Effector CD4-positive, alpha-beta T cell (primary cell): ENCODE measurements around the gene ACIN1.

ENCODE experiments used
- DNase-seq: peaks from one replicate; pipeline ENCODE4 v3.0.0-alpha.2; 2020

Gene ACIN1

DNA sequence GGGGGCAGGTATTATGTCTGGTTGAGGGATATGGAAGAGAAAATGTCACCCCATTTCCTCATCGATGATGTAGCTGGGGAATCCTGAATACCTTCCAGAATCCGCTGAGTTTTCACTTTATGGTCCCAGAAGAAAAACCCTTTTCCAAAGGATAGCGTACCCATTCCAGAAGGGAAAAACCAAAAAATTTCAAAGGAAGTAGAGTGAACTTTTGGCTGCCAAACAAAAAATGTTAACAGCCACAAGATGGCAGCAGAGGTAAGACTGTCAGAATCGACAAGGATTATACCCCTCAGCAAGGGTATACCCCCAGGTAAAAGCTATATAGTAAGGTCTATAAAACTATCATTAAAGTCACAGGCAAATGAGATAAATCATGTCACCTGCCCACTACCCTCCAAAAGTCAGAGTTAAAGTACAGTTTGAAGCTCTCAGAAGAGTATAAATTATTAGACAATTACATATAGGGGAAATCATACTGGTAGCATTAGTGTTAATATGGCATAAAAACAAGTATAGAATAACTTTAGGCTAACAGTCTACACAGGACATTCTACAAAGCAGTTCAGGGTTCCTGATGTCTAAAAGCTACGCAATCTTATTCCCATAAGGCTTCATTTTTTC, 18.0 kb downstream of the ACIN1 start:
- DNase-seq: no peak

DNA sequence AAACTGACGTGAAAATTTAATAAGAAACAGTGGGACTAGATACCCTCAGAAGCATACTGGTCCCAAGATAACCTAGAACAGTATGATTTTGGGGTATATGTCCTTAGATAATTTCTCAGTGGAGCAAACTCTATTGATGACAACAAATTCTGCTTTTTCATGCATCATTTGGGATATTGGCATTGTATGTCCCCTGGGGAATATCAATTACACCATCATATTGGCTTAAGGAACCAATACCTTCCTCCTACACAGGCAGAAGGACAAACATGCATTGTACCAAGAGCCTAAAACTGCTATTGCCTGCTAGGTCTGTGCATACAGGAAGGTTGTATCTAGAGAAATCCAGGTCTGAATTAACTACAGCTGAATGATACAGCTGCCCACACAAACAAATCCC, 20.0 kb downstream of the ACIN1 start:
- DNase-seq: no peak

DNA sequence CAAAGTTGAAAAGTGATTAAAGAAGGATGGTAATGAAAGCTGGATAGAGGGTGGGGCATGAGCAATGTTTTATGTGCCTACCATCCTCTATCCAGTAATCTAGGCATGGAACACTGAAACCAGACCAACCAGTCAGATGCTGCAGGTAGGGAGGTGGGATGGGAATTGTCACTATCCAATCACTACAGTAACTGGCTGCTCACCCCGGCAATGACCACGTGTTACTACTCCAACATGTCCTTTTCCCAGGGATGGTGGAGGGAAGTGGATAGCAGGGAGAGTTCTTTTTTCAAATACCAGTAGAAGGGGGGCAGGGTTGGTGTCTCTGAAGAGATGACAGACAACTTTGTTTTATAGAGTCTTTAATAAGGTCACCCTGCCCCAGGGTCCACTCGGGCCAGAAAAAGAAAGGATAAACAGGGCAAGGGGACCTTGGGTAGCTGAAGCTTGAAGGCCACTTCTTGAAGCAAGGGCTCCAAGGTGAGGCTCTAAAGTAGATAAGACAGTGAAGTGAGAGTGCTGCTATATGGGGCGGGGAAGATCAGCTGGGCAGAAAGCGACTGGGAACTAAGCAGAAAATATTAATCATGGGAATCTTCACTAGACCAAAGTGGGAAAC, 22.9 kb downstream of the ACIN1 start:
- DNase-seq: no peak

DNA sequence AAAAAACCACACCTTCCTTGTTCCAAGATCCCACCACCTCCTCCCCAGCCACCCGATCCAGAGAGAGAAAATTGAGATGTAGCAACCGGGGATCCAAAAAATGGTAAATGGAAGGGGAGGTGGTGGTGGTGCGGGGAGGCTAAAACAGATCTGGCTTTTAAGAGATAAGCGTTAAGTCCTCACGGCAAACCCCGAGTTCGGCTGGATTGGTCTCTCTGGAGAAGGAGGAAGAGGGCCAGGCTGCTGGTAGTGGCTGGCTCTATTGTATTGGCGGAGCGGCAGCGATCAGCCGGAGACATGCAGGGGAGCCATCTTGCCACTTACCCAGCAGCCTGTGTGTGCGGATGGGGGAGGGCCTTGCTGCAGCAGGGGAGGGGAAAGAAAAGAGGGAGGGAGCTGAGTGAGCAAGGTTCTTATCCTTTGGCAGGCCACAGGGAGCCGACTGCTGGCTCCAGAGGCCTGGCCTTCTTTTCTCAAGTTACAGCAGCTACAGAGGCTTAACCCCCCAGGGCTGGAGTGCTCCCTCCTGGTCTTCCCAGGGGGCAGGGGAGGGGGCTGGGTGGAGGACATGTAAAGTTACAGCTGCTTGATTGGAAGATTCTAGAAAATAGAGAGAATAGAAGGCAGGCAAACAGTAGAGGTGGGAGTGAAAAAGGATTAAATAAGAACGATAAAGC, 23.6 kb downstream of the ACIN1 start:
- peak; percentile 66 for DNase-seq

DNA sequence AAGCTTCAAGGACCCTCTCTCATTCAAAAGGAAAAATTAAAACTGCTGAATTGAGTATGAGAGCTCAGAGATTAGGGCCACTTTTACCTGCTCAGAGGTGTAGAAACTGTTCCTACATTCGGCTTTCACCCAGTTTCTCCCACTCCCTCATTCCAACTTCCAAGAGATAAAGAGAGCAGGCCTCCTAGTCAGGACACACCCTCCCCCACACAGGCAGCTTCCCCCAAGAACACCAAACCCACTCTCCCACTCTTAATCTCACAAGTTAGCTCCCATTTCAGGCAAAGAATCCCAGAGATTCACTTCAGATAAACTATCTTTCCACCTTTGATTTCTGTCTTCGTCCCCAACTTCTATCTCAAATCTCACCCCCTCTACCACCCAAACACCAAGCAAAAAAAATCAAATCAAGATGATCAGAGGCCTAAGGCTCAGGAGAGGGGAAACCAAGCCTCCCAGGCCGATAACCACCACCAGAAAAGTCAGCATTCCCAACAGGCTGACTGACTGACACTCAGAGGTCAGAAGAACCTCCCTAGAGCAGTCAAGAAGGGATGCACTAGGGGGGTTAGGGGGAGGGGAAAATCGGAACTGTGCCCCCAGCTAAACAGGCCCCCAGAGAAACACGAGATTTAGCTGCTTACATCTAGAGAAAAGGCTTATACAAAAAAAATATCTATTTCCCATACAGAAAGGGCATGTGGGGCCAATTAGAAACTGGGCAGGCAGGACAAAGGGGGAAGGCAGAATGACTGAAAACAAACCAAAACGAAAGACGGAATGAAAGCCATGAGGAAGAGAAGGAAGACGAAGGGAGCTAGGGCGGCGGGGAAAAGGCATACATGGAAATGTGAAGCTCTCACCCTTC, 24.4 kb downstream of the ACIN1 start:
- no peak for DNase-seq

DNA sequence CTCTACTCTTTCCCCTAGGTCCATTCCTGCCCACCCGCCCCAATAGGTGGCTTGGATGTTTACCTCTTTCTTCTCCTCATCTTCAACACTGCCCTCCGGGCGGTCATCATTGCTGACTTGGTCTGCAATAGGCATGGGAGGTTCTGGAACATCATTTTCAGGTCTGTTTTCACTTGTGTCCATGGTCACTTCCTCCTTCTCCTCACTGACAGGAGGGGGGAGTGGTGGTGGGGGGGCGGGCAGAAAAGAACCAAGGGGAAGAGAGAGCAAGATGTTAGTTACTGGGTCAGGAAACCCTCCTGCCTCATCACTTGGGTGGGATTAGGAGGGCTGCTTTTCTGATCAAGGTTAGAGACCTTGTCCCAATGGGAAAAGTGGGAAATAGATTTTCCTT, 25.5 kb downstream of the ACIN1 start:
- no peak for DNase-seq

DNA sequence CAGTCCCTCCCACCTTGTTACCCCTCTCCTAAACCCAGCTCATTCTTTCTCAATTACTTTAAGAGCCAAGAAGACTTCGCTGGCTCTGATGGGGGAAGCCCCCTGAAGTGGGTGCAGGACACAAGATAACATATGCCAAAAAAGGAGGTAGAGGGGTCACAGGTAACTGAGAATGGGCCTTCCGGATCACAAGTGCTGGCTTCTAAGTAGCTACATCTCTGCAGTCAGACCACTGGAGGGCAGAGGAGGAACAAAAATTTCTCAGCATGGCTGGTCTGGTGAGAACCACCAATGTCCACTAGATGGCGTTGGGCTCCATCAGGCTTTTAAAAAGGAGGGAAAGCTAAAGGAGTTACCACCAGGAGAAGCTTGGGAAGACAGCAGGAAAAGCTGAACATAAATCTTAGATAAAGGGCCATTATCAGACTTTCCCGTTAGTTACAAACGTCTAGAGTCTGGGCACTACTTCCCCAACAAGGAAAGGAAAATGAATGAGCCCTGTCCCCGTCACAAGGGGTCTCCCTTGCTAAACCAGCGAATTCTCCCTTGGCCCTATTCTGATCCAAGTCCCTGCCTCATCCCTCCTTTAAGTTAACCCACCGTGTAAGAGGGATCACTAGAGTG, 26.0 kb downstream of the ACIN1 start:
- DNase-seq: peak; percentile 67

DNA sequence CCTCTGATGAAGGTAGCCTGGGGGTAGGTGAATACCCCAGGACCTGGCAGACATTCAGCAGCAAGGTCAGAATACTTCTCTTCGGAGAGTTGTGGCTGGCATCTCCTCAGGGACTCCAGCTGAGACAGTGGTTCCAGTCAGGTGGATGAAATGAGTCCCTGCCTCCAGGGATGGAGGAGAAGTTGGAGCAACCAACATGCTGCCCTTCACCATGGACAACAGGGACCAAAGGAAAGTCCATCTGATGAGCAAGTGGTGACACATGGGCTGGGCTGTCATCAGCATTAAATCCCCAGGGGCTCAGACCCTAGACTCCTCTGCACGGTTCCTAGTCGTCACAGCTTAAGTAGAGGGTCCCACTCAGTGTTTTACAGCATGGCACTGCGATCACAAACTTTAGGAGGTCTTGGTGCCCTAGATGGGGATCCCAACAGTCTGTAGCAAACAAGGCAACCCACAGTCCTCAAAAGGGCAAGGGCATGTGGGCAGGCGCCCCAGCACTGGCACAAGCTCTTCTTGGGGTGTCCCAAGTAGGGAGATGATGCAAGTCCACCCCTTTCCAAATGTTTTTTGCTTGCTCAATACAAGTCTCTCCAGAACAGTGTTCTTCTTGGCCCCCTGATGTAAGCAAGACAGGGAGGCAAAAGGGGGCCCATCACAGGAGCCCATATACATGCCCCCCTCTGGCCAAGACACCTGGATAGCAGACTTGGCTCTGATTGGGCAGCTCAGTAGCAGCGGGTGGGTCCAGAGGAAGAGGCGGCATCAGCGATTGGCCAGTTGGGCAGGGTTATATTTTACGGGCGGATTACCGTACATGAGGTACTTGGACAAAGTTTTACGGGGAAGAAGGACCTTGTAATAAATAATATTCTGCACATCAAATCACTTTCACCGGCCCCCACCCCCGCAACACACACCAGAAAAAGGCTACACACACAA, 26.8 kb downstream of the ACIN1 start:
- no peak for DNase-seq

DNA sequence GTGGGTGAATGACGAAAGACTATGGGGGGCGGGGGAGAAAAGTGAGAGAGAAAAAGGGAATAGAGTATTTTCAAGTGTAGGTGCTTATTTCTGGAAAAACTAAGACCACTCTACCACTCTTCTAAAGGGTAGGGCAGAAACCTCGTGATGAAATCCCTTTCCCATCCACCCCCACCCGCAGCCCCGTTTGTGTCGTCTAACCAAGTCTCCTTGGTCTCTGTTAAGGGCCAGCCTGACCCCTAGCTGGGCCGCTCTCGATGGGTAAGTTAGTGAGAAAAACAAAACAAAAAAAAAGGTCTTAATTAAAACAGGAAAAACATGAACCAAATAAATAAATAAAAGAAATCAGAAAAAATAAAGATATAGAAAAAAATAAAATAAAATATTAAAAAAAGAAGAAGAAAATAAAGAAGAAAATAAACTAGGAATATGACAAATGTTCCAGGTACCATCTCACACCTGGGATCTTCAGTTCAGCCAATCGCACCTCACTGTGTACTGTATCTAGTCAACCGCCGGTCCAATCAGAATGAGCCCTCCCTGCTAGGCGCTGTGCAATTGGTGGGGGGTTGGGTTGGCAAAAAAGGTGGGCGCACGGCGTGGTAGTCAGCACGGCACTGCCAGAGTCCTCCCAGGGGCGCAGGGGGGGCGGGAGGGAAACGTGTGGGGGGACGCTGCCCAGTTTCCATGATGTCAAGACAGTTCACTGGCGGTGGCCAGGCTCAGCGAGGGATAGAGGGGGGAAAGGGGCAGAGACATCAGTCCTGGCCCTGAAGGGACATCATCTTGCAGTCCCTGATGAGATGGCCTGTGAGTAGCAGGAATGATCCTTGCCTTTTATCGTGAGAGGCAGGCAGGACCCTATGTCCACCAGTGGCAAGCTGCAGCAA, 27.8 kb downstream of the ACIN1 start:
- DNase-seq: no peak

DNA sequence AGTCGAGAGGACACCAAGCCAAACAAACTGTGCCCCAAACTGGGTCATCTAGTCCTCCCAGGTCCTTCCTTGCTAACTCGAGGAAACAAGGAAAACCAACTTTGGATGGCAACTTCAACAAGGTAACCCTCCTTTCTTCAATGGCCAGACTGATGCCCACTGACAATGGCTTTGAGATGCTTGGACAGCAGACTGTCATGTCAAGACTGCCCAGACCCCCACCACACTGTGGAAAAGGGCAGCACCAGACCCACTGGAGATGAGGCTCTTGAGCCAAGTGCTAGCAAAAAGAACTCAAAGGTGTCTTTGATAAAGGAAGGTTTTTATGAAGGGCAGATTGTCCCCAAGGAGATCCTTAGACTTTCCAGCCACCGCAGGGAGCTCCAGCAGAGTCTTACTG, 28.6 kb downstream of the ACIN1 start:
- no peak for DNase-seq

DNA sequence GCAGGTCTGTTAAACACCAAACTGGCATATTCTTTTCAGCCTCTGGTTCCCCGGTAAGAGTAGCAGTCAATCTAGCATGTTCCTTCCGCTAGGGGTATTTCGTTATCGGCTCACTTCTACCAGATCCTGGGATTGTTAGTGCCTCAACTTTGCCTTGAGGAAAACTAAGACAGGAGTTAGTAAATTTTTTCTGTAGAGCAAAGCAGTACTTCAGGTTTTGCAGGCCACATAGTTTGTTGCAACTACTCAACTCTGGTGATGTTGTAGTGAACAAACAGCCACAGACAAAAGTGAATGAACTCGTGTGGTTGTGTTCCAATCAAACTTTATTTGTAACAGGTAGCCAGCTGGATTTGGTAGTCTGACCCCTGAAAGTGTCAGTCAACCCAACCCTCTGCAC, 31.3 kb downstream of the ACIN1 start:
- no peak for DNase-seq

DNA sequence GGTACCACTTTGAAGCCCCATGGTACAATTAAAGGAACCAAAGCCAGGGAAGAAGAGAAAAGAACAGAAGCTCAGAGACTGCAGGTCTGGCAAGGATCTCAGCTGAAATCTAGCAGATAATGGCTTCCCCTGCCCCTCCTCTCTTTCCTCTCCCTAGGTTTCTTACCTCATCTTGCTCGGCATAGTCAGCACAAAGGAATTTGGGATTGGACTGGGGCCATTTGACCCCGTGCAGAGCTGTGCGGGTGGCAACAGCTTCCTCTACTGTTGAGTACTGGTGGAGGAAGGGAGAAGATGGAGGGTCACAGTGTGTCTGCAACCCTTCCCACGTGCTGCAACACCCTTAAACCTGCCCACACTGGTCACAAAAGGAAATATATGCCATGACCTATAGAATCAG, 32.9 kb downstream of the ACIN1 start:
- DNase-seq: no peak

DNA sequence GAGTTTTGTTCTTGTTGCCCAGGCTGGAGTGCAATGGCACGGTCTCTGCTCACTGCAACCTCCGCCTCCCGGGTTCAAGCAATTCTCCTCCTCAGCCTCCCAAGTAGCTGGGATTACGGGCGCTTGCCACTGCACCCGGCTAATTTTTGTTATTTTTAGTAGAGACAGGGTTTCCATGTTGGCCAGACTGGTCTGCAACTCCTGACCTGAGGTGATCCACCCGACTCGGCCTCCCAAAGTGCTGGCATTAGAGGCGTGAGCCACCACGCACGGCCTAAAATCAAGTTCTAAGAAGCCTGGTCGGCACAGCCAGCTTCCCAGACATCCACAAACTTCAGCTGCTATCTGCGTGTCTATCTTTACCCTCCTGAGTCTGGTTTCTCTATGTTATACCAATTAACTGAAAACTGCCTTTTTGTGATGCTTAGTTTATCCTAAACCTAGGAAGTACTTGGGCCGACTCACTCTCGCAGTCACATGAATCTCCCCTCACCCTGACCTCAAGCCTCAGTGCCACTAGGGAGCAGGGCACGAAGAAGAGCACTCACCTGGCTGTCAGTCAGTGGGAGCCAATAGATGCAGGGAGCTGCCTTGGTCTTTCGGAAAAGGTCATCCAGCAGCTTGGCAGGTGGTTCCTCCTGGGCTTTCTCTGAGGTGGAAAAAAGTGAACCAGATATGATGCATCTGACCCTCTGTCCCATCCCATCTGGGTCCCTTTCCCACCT, 34.2 kb downstream of the ACIN1 start:
- DNase-seq: no peak

DNA sequence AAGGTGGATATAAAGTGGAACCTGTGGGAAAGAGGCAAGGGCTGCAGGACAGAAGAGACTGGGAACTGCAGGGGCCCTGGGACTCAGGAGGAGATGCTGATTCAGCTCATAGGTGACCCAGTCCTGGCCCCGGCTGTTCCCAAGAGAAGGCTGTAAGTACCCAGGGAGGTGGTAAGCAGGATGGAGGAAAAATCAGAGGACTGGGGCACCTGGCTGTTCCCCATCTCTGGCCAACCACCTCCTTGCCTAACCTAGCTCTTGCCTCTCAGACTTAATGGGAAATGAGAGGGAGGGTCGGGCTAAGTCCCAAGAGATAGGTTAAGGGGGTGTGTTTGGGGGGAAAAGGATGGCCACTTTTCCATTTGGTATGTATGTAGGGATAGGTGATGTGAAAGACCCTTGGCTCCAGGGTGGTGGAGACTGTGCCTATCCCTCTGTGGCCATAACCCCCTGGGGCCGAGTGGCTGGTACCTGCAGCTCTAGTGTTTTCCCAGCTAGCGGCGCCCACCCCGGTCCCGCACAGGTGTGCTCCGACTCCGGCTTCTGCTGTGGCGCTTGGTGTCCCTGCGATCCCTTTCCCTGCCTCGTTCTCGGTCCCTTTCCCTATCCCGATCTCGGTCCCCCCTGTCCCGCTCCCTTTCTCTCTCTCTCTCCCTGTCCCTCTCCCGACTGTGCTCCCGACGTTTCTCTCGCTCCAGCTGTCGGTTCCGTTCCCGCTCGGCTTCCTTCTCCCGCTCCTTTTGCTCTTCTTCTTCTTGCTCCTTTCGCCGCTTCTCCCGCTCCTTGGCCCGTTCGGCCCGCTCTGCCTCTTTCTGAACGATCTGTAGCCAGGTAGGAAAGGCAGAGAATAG, 36.1 kb downstream of the ACIN1 start:
- no peak for DNase-seq

DNA sequence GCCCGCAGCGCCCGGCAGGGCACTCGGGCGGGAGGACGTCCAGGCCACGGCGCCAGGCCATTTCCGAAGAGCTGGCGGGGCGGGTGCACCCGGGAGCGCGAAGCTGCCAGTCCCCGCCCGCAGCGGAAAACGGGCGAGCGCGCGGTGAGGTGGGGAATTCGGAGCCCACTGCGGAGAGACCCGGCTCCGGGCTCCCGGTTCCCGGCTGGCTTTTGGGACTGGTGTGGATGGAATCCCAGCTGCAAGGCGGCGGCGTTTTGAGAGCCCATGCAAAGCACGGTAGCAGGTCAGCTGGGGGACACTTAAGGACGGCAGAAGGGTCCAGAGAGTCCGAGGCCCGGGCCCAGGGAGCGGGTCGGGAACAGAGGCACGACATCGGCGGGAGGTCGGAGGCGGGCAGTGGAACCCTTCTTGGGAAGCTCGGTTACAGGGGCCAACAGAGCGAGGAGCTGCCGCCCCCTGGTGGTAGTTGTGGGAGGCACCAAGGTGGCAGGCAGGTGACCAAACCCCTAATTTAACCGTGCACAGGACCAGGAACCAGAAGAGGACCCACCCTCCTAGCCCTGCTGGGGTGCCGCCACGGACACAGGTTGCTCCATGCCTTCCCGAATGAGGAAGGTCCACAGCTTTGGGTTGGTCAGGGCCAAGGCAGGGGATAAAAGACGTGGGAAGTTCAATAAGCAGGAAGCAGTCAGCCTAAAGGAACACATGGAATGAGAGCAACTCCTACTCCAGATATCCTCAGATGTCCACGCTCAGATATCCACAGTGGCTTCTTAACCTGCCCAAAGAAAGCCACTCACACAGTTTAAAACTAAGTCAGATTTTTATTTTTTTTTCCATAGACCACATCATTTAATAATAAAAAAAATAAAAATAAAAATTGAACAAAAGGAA, 36.9 kb downstream of the ACIN1 start:
- peak; percentile 85 for DNase-seq

DNA sequence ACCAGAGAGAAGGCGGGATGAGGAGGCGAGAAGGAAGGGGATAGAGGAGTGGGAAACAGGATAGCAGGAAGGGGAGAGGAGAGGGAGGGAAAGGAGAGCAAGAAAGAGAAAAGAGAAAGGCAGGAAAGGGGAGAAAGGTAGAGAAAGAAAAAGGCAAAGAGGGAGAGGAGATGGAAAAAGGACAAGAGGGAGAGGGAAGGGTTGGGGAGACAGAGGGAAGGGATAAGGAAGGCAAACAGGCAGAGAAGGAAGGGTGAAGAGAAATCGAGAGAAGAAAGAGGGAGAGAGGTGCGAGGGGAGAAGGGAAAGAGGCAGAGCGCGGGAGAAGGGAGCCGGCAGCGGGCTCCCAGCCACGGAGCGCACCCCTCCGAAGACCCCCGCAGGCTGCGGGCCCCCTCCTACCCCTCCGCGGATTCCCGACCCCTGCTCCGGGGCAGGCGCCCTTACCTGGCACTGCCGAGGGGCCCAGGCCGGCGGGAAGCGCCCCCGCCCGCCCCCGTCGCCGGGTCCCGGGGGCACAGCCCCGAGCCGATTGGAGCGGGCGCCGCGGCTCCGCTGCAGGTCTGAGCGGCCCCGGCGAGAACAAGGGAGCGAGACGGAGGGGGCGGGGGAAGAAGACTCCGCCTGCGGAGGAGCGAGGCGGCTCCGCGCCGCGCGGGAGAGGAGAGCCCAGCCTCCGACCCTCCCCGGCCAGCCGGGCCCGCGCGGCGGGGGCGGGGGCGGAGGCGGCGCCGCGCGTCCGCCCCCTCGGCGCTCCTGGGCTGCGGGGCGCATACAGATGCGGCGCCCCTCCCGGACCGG, 37.8 kb downstream of the ACIN1 start, which contains the start of gene CDH24:
Gene CDH24, minus strand, starts transcription at position 565 of the 801 bp plus-strand sequence. CDS start 1,787 bp downstream, outside the sequence.
- DNase-seq: peak; percentile 64
